Esophagus squamous epithelium (tissue), 5 donors: ENCODE measurements around the gene CPM. TPM values are rescaled to one million over a fixed set of nuclear protein-coding genes. Genes with fewer than 3 reads are reported as not detected.
"Not testable (repeated sequence)": the region's sequence is repeated elsewhere in the genome, so short reads cannot be mapped to it uniquely, and the experiment has no call there.

Experiments used
- DNase-seq: peaks from one replicate; lab custom pipeline; 2025; lab: John Stamatoyannopoulos, UW
- H3K27ac ChIP-seq, 4 donors: fragments of 200-600 bp; sonication (generic); one replicate each; pipeline ENCODE4 v1.5.1; 2016 to 2019; ENCODE audit warnings: mild to moderate bottlenecking in 1 of 4
- H3K27me3 ChIP-seq, 4 donors: fragments of 200-600 bp; sonication (generic); 1 replicate in 3 of 4; 2 replicates in 1 of 4; pipeline versions ENCODE4 v1.5.1 to v1.6.0; 2017 to 2021; ENCODE audit warnings: antibody characterized with exemption in 1 of 4
- H3K36me3 ChIP-seq, 3 donors: fragments of 200-600 bp; sonication (generic); one replicate each; pipeline ENCODE4 v1.5.1; 2016 to 2019
- H3K4me1 ChIP-seq, 3 donors: fragments of 200-600 bp; sonication (generic); one replicate each; pipeline ENCODE4 v1.5.1; 2017 to 2019
- H3K4me3 ChIP-seq, 4 donors: fragments of 200-600 bp; sonication (generic); 1 replicate in 3 of 4; 2 replicates in 1 of 4; pipeline ENCODE4 v1.5.1; 2016 to 2019; ENCODE audit warnings: mild to moderate bottlenecking in 2 of 4, moderate library complexity in 1 of 4
- H3K9me3 ChIP-seq, 3 donors: fragments of 200-600 bp; sonication (generic); one replicate each; pipeline ENCODE4 v1.5.1; 2016 to 2019
- CTCF ChIP-seq, 6 experiments: fragments of 450-650 bp in 4 of 6; fragments of 200-600 bp in 2 of 6; sonication (generic) in 2 of 6; IDR thresholded peaks; one replicate each; pipeline ENCODE4 v1.5.1; 2016 to 2019; ENCODE audit warnings: antibody characterized with exemption in 6 of 6, mild to moderate bottlenecking in 4 of 6, moderate library complexity in 4 of 6
- POLR2A ChIP-seq, 4 donors: fragments of 450-650 bp; IDR thresholded peaks; one replicate each; pipeline ENCODE4 v1.6.1; 2017; ENCODE audit warnings: antibody characterized with exemption in 4 of 4, mild to moderate bottlenecking in 4 of 4, moderate library complexity in 3 of 4
- WGBS, 2 donors: methylation state at CpG; one replicate each; pipeline ENCODE4 v1.1.5; 2018; 5-methylcytosine and 5-hydroxymethylcytosine counted together
- intact Hi-C: fragments of 100-400 bp; cut with DNase I; formaldehyde crosslinking; loops from one replicate; pipeline ENCODE4 v1.15.0; 2022
- total RNA-seq, 4 donors: library from RNA; depleted of rRNA; stranded (reverse); fragments of >200 nt; gene quantifications; one replicate each; pipeline ENCODE4 v1.1.0, GENCODE V29; 2016
- donor health status: DM: yes; HTN: yes; CAD: no.

CPM gene
- total RNA-seq, 4 donors from 2014 or later, result 10.9 to 35.5 (median 20.6) TPM

GRCh38 chr12:68806488-68807237 lies 126.3 kb downstream of the CPM start:
- Histone ChIP-seq H3K27me3 (no peaks in the 10 kb centered on the region), H3K4me1 (peaks cover 10 to 43% (median 15%) of the 10 kb centered on the region in 3 donors), H3K9me3 (no peaks in the 10 kb centered on the region), H3K27ac (peak overlapping the region in 3 of 4 donors; percentile 98 to 100 (median 100)), H3K36me3 (peaks cover 0 to 21% (median 5%) of the 10 kb centered on the region in 3 donors), H3K4me3 (peak overlapping the region; percentile 78 to 100 (median 88))
- DNase-seq, result no peak
- intact Hi-C loops, result no loop called here
- TF ChIP-seq CTCF (IDR thresholded peaks at IDR 0.05) (no peak), POLR2A (IDR thresholded peaks at IDR 0.05) (no peak)
- 81 to 82% methylated on average over 18 of the region's 18 CpGs for WGBS, 2 donors

- H3K4me3 ChIP-seq, result no peak overlapping the region
- H3K27ac ChIP-seq, result no peak overlapping the region
- intact Hi-C loops, result no loop called here
- H3K9me3 ChIP-seq, result no peaks in the 10 kb centered on the region
- H3K36me3 ChIP-seq, result peaks cover 0 to 13% (median 0%) of the 10 kb centered on the region in 3 donors
- TF ChIP-seq POLR2A (IDR thresholded peaks at IDR 0.05) (no peak), CTCF (IDR thresholded peaks at IDR 0.05) (no peak)
- 91 to 92% methylated on average over 7 of the region's 7 CpGs for WGBS, 2 donors
- no peaks in the 10 kb centered on the region for H3K27me3 ChIP-seq
- no peak for DNase-seq
- H3K4me1 ChIP-seq, result peaks cover 8 to 41% (median 9%) of the 10 kb centered on the region in 3 donors
These were observed 127.3 kb downstream of the CPM start for GRCh38 chr12:68805592-68806120.

- TF ChIP-seq CTCF (IDR thresholded peaks at IDR 0.05), result no peak
- no peak for TF ChIP-seq POLR2A (IDR thresholded peaks at IDR 0.05)
- Histone ChIP-seq H3K36me3 (peaks cover 0 to 5% (median 0%) of the 10 kb centered on the region in 3 donors), H3K9me3 (no peaks in the 10 kb centered on the region), H3K27ac (no peak overlapping the region), H3K4me1 (peaks cover 5 to 41% (median 9%) of the 10 kb centered on the region in 3 donors), H3K4me3 (no peak overlapping the region), H3K27me3 (no peaks in the 10 kb centered on the region)
- 86 to 87% methylated on average over 29 to 30 of the region's 32 CpGs for WGBS, 2 donors
- DNase-seq, result no peak
- intact Hi-C loops, result no loop called here
These were observed 128.0 kb downstream of the CPM start for GRCh38 chr12:68804657-68805591.

GRCh38 chr12:68803948-68804656 lies 128.9 kb downstream of the CPM start:
- DNase-seq, result no peak
- TF ChIP-seq POLR2A (IDR thresholded peaks at IDR 0.05) (no peak), CTCF (IDR thresholded peaks at IDR 0.05) (no peak)
- WGBS, 2 donors, result 87 to 92% methylated on average over 5 of the region's 5 CpGs
- Histone ChIP-seq H3K4me1 (peaks cover 5 to 41% (median 9%) of the 10 kb centered on the region in 3 donors), H3K36me3 (no peaks in the 10 kb centered on the region), H3K4me3 (no peak overlapping the region), H3K27ac (no peak overlapping the region), H3K9me3 (no peaks in the 10 kb centered on the region), H3K27me3 (no peaks in the 10 kb centered on the region)
- intact Hi-C loops, result no loop called here

- 90 to 92% methylated on average over 11 to 19 of the region's 19 CpGs for WGBS, 2 donors
These were observed 129.9 kb downstream of the CPM start for GRCh38 chr12:68802911-68803651.

GRCh38 chr12:68802372-68802745 lies 130.6 kb downstream of the CPM start:
- H3K27me3 ChIP-seq, H3K9me3 ChIP-seq, intact Hi-C loops, H3K36me3 ChIP-seq, H3K4me3 ChIP-seq, DNase-seq: not testable (repeated sequence)
- Histone ChIP-seq H3K4me1 (peaks cover 5 to 40% (median 9%) of the 10 kb centered on the region in 3 donors), H3K27ac (peak overlapping the region in 1 of 4 donors; percentile 5)
- 84 to 88% methylated on average over 2 of the region's 2 CpGs for WGBS, 2 donors

More at GRCh38 chr12:68802911-68803651, 129.9 kb downstream of the CPM start:
- H3K9me3 ChIP-seq, H3K4me3 ChIP-seq, intact Hi-C loops, DNase-seq, H3K27me3 ChIP-seq, H3K36me3 ChIP-seq: not testable (repeated sequence)
- Histone ChIP-seq H3K27ac (peak overlapping the region in 1 of 4 donors; percentile 54), H3K4me1 (peaks cover 5 to 41% (median 9%) of the 10 kb centered on the region in 3 donors)
